Stomach (tissue), 9 donors: ENCODE measurements around the gene SLC4A2. TPM values are rescaled to one million over a fixed set of nuclear protein-coding genes. Genes with fewer than 3 reads are reported as not detected.

Source experiments
- DNase-seq, 2 donors: peaks; one replicate each; pipeline versions ENCODE4 v3.0.0 to v3.0.0-alpha.2; 2013 to 2019
- H3K27ac ChIP-seq, 5 donors: fragments of 200-600 bp in 4 of 5; sonication (generic) in 4 of 5; one replicate each; pipeline ENCODE4 v1.5.1; 2013 to 2019; ENCODE audit warnings: mild to moderate bottlenecking in 1 of 5, moderate library complexity in 1 of 5
- H3K27me3 ChIP-seq, 3 donors: fragments of 200-600 bp; sonication (generic); one replicate each; pipeline ENCODE4 v1.5.1; 2017 to 2019; ENCODE audit warnings: mixed run types in 1 of 3
- H3K36me3 ChIP-seq, 4 donors: fragments of 200-600 bp; sonication (generic); 1 replicate in 3 of 4; 2 replicates in 1 of 4; pipeline ENCODE4 v1.5.1; 2016 to 2019
- H3K4me1 ChIP-seq, 4 donors: fragments of 200-600 bp; sonication (generic); one replicate each; pipeline ENCODE4 v1.5.1; 2016 to 2019
- H3K4me3 ChIP-seq, 4 donors: fragments of 200-600 bp; sonication (generic) in 3 of 4; one replicate each; pipeline ENCODE4 v1.5.1; 2016 to 2019; ENCODE audit warnings: mild to moderate bottlenecking in 1 of 4
- H3K9me3 ChIP-seq, 4 donors: fragments of 200-600 bp; sonication (generic); one replicate each; pipeline ENCODE4 v1.5.1; 2016 to 2019
- EP300 ChIP-seq: sonication (generic); formaldehyde crosslinking; IDR thresholded peaks from one replicate; pipeline ENCODE4 v1.6.1; 2017; ENCODE audit warnings: antibody characterized with exemption
- POLR2A ChIP-seq, 4 donors: fragments of 450-650 bp; IDR thresholded peaks; one replicate each; pipeline ENCODE4 v1.6.1; 2016; ENCODE audit warnings: antibody characterized with exemption in 4 of 4, control low read depth in 2 of 4, mild to moderate bottlenecking in 1 of 4, moderate library complexity in 1 of 4
- POLR2AphosphoS5 ChIP-seq, 3 donors: sonication (generic); formaldehyde crosslinking; IDR thresholded peaks; one replicate each; pipeline ENCODE4 v1.6.1; 2016; ENCODE audit warnings: antibody characterized with exemption in 3 of 3
- WGBS, 5 donors: extraction: QIAGEN DNeasy Blood & Tissue Kit in 3 of 5; methylation state at CpG; one replicate each; pipeline versions ENCODE4 v1.1.5 to v1.1.7; 2013 to 2018; 5-methylcytosine and 5-hydroxymethylcytosine counted together
- intact Hi-C: fragments of 100-400 bp; cut with DNase I; formaldehyde crosslinking; loops from one replicate; pipeline ENCODE4 v1.15.1; 2023; ENCODE audit warnings: low total_unique reads
- polyA plus RNA-seq, 3 donors: library from polyadenylated mRNA; stranded (reverse); fragments of 200-250 nt; gene quantifications; one replicate each; pipeline ENCODE4 v1.2.3, GENCODE V29; 2013
- total RNA-seq, 5 donors: library from RNA; depleted of rRNA; stranded (reverse); fragments of >200 nt; gene quantifications; one replicate each; pipeline versions ENCODE4 v1.1.0 to v1.2.3, GENCODE V29; 2014 to 2016
- TF ChIP-seq, protein P1 (sequence below), 7 experiments: fragments of 450-650 bp in 4 of 7; fragments of 200-600 bp in 3 of 7; sonication (generic) in 3 of 7; IDR thresholded peaks; one replicate each; pipeline ENCODE4 v1.5.1; 2016 to 2019; ENCODE audit warnings: antibody characterized with exemption in 7 of 7, control low read depth in 2 of 7, mild to moderate bottlenecking in 1 of 7
- donor health status: healthy with polysubstance abuse.
- donor health status: Bipolar disorder and iron deficiency.
- donor health status: healthy.

SLC4A2 gene
- total and polyA plus RNA-seq, 8 donors = 65.9 to 296 (median 126) TPM

DNA sequence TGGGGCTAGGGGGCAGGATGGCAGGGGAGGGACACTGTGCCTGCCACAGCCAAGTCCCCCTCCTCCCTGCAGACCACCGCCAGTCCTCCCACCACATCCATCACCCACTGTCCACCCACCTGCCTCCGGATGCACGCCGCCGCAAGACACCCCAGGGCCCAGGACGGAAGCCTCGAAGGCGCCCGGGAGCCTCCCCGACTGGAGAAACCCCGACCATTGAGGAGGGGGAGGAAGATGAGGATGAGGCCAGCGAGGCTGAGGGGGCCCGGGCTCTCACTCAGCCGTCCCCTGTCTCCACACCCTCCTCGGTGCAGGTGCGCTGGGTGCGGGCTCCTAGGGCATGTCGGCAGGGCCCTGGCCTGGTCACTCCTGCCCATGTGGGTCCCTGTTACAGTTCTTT, 5.1 kb downstream of the SLC4A2 start:
- peak overlapping the region in 4 of 5 donors; percentile 9 to 97 (median 88) for H3K27ac ChIP-seq
- intact Hi-C loops = loop anchor here (10.0 kb wide), 1 partner anchor 50 kb away; no protein-coding TSS in a partner anchor
- DNase-seq = no peak
- peak overlapping the region in 1 of 4 donors; percentile 69 for H3K4me3 ChIP-seq
- no peaks in the 10 kb centered on the region for H3K27me3 ChIP-seq
- TF ChIP-seq POLR2AphosphoS5 (IDR thresholded peaks at IDR 0.05) (no peak), EP300 (no peak), POLR2A (IDR thresholded peaks at IDR 0.05) (no peak)
- TF ChIP-seq, protein P1, sequence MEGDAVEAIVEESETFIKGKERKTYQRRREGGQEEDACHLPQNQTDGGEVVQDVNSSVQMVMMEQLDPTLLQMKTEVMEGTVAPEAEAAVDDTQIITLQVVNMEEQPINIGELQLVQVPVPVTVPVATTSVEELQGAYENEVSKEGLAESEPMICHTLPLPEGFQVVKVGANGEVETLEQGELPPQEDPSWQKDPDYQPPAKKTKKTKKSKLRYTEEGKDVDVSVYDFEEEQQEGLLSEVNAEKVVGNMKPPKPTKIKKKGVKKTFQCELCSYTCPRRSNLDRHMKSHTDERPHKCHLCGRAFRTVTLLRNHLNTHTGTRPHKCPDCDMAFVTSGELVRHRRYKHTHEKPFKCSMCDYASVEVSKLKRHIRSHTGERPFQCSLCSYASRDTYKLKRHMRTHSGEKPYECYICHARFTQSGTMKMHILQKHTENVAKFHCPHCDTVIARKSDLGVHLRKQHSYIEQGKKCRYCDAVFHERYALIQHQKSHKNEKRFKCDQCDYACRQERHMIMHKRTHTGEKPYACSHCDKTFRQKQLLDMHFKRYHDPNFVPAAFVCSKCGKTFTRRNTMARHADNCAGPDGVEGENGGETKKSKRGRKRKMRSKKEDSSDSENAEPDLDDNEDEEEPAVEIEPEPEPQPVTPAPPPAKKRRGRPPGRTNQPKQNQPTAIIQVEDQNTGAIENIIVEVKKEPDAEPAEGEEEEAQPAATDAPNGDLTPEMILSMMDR (IDR thresholded peaks at IDR 0.05) = no peak
- H3K9me3 ChIP-seq = no peaks in the 10 kb centered on the region
- peaks cover 37 to 56% (median 42%) of the 10 kb centered on the region in 4 donors for H3K4me1 ChIP-seq
- 84 to 95% (median 90%) methylated on average over 11 to 18 of the region's 18 CpGs for WGBS, 5 donors
- H3K36me3 ChIP-seq = peaks cover 46 to 62% (median 58%) of the 10 kb centered on the region in 4 donors

DNA sequence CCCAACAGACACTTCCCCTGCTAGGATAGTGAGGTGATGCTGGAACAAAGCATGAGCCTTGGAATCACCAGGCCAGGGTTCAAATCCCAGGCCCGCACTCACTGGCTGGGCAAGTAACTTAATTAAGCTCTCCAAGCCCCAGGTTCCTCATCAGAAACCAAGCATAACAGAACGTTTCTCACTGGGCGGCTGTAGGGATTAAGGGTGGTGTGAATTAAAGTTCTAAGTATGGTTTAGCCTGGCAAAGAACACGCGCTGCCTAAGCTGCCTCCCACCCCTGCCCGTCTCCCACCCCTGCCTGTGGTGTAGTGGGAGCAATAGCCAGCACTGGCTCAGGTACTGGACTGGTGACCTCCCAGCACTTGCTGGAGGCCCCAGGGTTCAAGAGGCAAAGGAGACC, 5.6 kb downstream of the SLC4A2 start:
- no peak for DNase-seq
- intact Hi-C loops = loop anchor here (10.0 kb wide), 1 partner anchor 50 kb away; no protein-coding TSS in a partner anchor
- TF ChIP-seq, protein P1 (IDR thresholded peaks at IDR 0.05) = no peak
- TF ChIP-seq EP300 (no peak), POLR2AphosphoS5 (IDR thresholded peaks at IDR 0.05) (no peak), POLR2A (IDR thresholded peaks at IDR 0.05) (no peak)
- no peaks in the 10 kb centered on the region for H3K27me3 ChIP-seq
- H3K36me3 ChIP-seq = peaks cover 51 to 67% (median 63%) of the 10 kb centered on the region in 4 donors
- peak overlapping the region in 3 of 5 donors; percentile 9 to 97 (median 91) for H3K27ac ChIP-seq
- 65 to 89% (median 87%) methylated on average over 5 to 6 of the region's 6 CpGs for WGBS, 5 donors
- no peak overlapping the region for H3K4me3 ChIP-seq
- peaks cover 37 to 54% (median 41%) of the 10 kb centered on the region in 4 donors for H3K4me1 ChIP-seq
- H3K9me3 ChIP-seq = no peaks in the 10 kb centered on the region

DNA sequence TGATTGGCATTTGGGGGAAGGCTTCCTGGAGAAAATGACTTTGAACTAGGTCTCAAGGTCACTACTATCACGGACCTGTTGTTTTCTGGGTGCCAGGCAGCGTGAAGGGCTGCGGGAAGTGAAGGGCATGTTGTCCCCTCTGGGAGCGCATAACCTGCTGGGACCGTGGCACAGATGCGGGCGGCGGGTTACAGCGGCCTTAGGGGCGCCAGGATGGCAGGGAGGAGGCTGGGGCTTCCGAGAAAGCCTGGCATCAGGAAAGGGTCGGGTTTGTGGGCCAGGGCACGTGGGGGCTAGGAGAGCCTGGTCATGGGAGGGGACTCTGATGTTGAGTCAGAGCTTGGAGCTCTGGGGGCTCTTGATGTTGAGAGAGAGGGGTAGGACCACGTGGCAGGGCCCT, 6.1 kb downstream of the SLC4A2 start:
- TF ChIP-seq EP300 (no peak), POLR2A (IDR thresholded peaks at IDR 0.05) (no peak)
- TF ChIP-seq, protein P1 (IDR thresholded peaks at IDR 0.05) = no peak
- Histone ChIP-seq H3K9me3 (no peaks in the 10 kb centered on the region), H3K27ac (peak overlapping the region in 2 of 5 donors; percentile 91 to 97), H3K27me3 (no peaks in the 10 kb centered on the region), H3K4me1 (peaks cover 33 to 49% (median 36%) of the 10 kb centered on the region in 4 donors), H3K4me3 (no peak overlapping the region), H3K36me3 (peaks cover 56 to 72% (median 68%) of the 10 kb centered on the region in 4 donors)
- WGBS, 5 donors = 74 to 85% (median 77%) methylated on average over 12 to 14 of the region's 14 CpGs
- peak in 1 of 2 donors; percentile 51 for DNase-seq
- intact Hi-C loops = loop anchor here (10.0 kb wide), 1 partner anchor 49 kb away; no protein-coding TSS in a partner anchor

DNA sequence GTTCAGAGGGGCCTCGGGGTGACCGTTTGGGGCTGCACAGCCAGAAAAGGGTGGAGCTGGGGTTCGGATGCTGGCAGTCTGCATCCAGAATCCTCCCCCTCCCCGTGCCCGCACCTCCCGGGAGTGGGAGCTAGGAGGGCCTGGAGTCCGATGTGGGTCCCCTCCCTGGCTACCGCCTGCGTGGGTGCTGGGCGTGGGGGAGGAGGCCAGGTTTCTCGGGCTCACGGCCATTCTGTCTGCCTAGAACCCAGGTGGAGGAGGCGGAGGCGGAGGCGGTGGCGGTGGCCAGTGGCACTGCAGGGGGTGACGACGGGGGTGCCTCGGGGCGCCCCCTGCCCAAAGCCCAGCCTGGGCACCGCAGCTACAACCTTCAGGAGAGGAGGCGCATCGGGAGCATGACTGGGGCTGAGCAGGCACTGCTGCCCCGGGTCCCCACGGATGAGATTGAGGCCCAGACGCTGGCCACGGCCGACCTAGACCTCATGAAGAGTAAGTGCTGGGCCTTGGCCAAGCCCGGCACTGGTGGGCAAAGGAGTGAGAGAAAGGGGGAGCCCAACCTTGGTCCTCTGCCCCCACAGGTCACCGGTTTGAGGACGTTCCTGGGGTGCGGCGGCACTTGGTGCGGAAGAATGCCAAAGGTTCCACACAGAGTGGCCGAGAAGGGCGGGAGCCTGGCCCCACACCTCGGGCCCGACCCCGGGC, 7.0 kb downstream of the SLC4A2 start:
- intact Hi-C loops = loop anchor here (10.0 kb wide), 1 partner anchor 48 kb away; no protein-coding TSS in a partner anchor
- H3K27ac ChIP-seq = peak overlapping the region in 1 of 5 donors; percentile 20
- H3K4me3 ChIP-seq = no peak overlapping the region
- H3K27me3 ChIP-seq = no peaks in the 10 kb centered on the region
- H3K36me3 ChIP-seq = peaks cover 65 to 81% (median 77%) of the 10 kb centered on the region in 4 donors
- TF ChIP-seq POLR2AphosphoS5 (IDR thresholded peaks at IDR 0.05) = no peak
- no peak for TF ChIP-seq EP300
- TF ChIP-seq, protein P1 (IDR thresholded peaks at IDR 0.05) = no peak
- no peak for TF ChIP-seq POLR2A (IDR thresholded peaks at IDR 0.05)
- whole genome bisulfite sequencing, 5 donors = 86 to 90% (median 89%) methylated on average over 33 to 39 of the region's 39 CpGs
- no peak for DNase-seq
- H3K9me3 ChIP-seq = no peaks in the 10 kb centered on the region
- H3K4me1 ChIP-seq = peaks cover 24 to 40% (median 27%) of the 10 kb centered on the region in 4 donors
